A549 treated with ZK216348 at 1 μM for 4 hours (cell line): Measurements from ENCODE around the gene FAM25A. TPM values are rescaled to one million over a fixed set of nuclear protein-coding genes. Genes with fewer than 3 reads are reported as not detected.

Source experiments
- total RNA-seq: library from RNA; stranded (reverse); fragments of 200-300 nt; extraction: Qiagen RNA extraction; gene quantifications from 5 replicates; pipeline ENCODE4 v1.2.3, GENCODE V29; 2022; ENCODE audit warnings: low read depth

Gene FAM25A
- not detected in 5 replicates for total RNA-seq

GRCh38 chr10:87020056-87020455, at the start of gene FAM25A:
Gene FAM25A (plus strand): TSS chr10:87020294. CDS start chr10:87020325, 31 bp downstream.

Other genes with a start within 250 kb of the FAM25A start
- gene MMRN2, start 62.7 kb upstream of the FAM25A start, total RNA-seq: 0.57 to 1.4 TPM (median 1.0 TPM) in 5 replicates
- gene SNCG, start 61.7 kb upstream of the FAM25A start, total RNA-seq: 11.6 to 19.1 TPM (median 15.3 TPM) in 5 replicates
- not detected in 5 replicates for gene ADIRF, start 51.8 kb upstream of the FAM25A start, total RNA-seq
- 83.4 to 103 TPM (median 97.6 TPM) in 5 replicates for gene GLUD1, start 74.5 kb downstream of the FAM25A start, total RNA-seq
- gene SHLD2, start 74.9 kb downstream of the FAM25A start, total RNA-seq: 18.3 to 30.6 TPM (median 23.9 TPM) in 5 replicates
- gene NUTM2A, start 205.2 kb downstream of the FAM25A start, total RNA-seq: 0.05 to 0.13 TPM (median 0.09 TPM) in 4 of 5 replicates, not detected in the other